Measurements from ENCODE around the gene DLL4. TPM values are rescaled to one million over a fixed set of nuclear protein-coding genes. Genes with fewer than 3 reads are reported as not detected.
"Not testable (repeated sequence)": the region's sequence is repeated elsewhere in the genome, so short reads cannot be mapped to it uniquely, and the experiment has no call there.

Gene DLL4
- total RNA-seq, 1 experiment from 2014 or later, result 1.5 TPM

DNA sequence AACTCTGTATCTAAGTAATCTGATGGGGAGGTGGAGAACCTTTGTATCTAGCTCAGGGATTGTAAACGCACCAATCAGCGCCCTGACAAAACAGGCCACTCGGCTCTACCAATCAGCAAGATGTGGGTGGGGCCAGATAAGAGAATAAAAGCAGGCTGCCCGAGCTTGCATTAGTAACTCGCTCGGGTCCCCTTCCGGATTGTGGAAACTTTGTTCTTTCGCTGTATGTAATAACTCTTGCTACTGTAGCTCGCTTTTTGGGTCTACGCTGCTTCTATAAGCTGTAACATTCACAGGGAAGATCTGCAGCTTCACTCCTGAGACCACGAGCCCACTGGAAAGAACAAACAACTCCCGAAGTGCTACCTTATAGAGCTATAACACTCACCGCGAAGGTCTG is 33.2 kb downstream of the DLL4 start:
- DNase-seq (ENCODE audit: low read depth, low spot score); H3K27me3 ChIP-seq (ENCODE audit: insufficient read depth, low read length); H3K9me3 ChIP-seq (ENCODE audit: control insufficient read depth in 1 of 2, insufficient read depth in 1 of 2, low read depth in 1 of 2, low read length in 2 of 2); H3K4me2 ChIP-seq (ENCODE audit: low read length); H3K9ac ChIP-seq (ENCODE audit: low read length); H3K27ac ChIP-seq (ENCODE audit: low read depth, low read length); H3K9me2 ChIP-seq (ENCODE audit: insufficient read depth); H2AFZ ChIP-seq (ENCODE audit: low read depth, low read length, poor library complexity, severe bottlenecking); H4K20me1 ChIP-seq (ENCODE audit: insufficient read depth); H3K4me3 ChIP-seq (replicated peaks in 1 of 2; ENCODE audit: low read depth in 1 of 2, low read length in 2 of 2); BruUV-seq (replicated peaks); H3K36me3 ChIP-seq (ENCODE audit: control insufficient read depth in 1 of 2, insufficient read depth in 2 of 2, low read length in 2 of 2); intact Hi-C loops (cut with micrococcal nuclease); ATAC-seq; RAD21 ChIA-PET (ENCODE audit: low non-redundant PET in 1 of 2, low total read pairs in 2 of 2, uncharacterized antibody in 2 of 2, unreplicated experiment in 2 of 2); H3K79me2 ChIP-seq (ENCODE audit: insufficient read depth, low read length): not testable (repeated sequence)
- ChIA-PET POLR2A (interaction anchor here (5.5 kb wide), 1 partner anchor 10 kb away, joined by 44 read pairs; the partner anchor contains the start of gene CHAC1), CTCF (interaction anchor here (1.2 kb wide), 1 partner anchor 21 kb away, joined by 4 read pairs; no protein-coding TSS in a partner anchor)
- H3K4me1 ChIP-seq (ENCODE audit: control insufficient read depth in 1 of 2, insufficient read depth in 2 of 2, low read length in 2 of 2), result peaks cover 11 to 14% of the 10 kb centered on the region in 2 experiments

DNA sequence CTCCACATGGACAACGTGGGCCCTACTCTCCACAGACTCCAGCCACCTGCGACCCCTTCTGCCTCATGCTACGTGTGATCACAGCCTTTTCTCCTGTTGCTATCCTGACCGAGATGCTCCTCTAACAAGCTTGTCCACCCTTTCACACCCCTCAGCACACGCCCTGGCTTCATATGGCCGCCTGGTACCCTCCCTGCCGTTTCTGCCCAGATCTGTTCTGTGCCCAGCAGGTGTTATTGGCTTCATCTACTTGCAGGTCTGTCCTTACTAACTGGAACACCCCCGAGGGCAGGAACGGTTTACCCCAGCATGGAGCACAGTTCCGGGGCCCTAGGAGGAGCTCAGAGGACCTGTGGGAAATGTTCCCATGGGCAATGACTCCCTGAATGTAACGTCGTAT is 34.1 kb downstream of the DLL4 start:
- H3K9me2 ChIP-seq (ENCODE audit: insufficient read depth), result no peaks in the 10 kb centered on the region
- H3K4me1 ChIP-seq (ENCODE audit: control insufficient read depth in 1 of 2, insufficient read depth in 2 of 2, low read length in 2 of 2), result peaks cover 13 to 14% of the 10 kb centered on the region in 2 experiments
- no peaks in the 10 kb centered on the region for H4K20me1 ChIP-seq (ENCODE audit: insufficient read depth)
- ChIA-PET POLR2A (interaction anchor here (5.5 kb wide), 1 partner anchor 11 kb away, joined by 44 read pairs; the partner anchor contains the start of gene CHAC1), CTCF (no interaction called here), RAD21 (ENCODE audit: low non-redundant PET in 1 of 2, low total read pairs in 2 of 2, uncharacterized antibody in 2 of 2, unreplicated experiment in 2 of 2) (no interaction called here)
- no peaks in the 10 kb centered on the region for H3K27me3 ChIP-seq (ENCODE audit: insufficient read depth, low read length)
- DNase-seq (ENCODE audit: low read depth, low spot score) (no peak), ATAC-seq (no peak)
- H3K9ac ChIP-seq (ENCODE audit: low read length), result no peak overlapping the region
- intact Hi-C loops (cut with micrococcal nuclease), result no loop called here
- no peak for TF ChIP-seq CBX3 (IDR thresholded peaks at IDR 0.05; ENCODE audit: low read depth)
- no peak for TF ChIP-seq FOSL1 (IDR thresholded peaks at IDR 0.05; ENCODE audit: low read depth)
- TF ChIP-seq EGR1 (IDR thresholded peaks at IDR 0.05; ENCODE audit: low read depth), result no peak
- TF ChIP-seq YY1 (IDR thresholded peaks at IDR 0.05; ENCODE audit: extremely low read depth, insufficient replicate concordance, low read depth, low read length), result no peak
- no peak for TF ChIP-seq SP1 (IDR thresholded peaks at IDR 0.05; ENCODE audit: low read depth)
- no peak overlapping the region for H3K27ac ChIP-seq (ENCODE audit: low read depth, low read length)
- no peaks in the 10 kb centered on the region for H3K9me3 ChIP-seq (ENCODE audit: control insufficient read depth in 1 of 2, insufficient read depth in 1 of 2, low read depth in 1 of 2, low read length in 2 of 2)
- H3K79me2 ChIP-seq (ENCODE audit: insufficient read depth, low read length), result no peaks in the 10 kb centered on the region
- no peak overlapping the region for H3K4me2 ChIP-seq (ENCODE audit: low read length)
- no peak overlapping the region for H3K4me3 ChIP-seq (replicated peaks in 1 of 2; ENCODE audit: low read depth in 1 of 2, low read length in 2 of 2)
- no TSS peak for BruUV-seq (replicated peaks)
- H3K36me3 ChIP-seq (ENCODE audit: control insufficient read depth in 1 of 2, insufficient read depth in 2 of 2, low read length in 2 of 2), result no peaks in the 10 kb centered on the region
- no peak overlapping the region for H2AFZ ChIP-seq (ENCODE audit: low read depth, low read length, poor library complexity, severe bottlenecking)

Data from HCT116 (cell line).